ENCODE data around the gene FRMD4A. TPM values are rescaled to one million over a fixed set of nuclear protein-coding genes. Genes with fewer than 3 reads are reported as not detected.

FRMD4A gene
- polyA plus RNA-seq, 1 of the 3 experiments (the other 2 are of a cell fraction), result 37.7 TPM

DNA sequence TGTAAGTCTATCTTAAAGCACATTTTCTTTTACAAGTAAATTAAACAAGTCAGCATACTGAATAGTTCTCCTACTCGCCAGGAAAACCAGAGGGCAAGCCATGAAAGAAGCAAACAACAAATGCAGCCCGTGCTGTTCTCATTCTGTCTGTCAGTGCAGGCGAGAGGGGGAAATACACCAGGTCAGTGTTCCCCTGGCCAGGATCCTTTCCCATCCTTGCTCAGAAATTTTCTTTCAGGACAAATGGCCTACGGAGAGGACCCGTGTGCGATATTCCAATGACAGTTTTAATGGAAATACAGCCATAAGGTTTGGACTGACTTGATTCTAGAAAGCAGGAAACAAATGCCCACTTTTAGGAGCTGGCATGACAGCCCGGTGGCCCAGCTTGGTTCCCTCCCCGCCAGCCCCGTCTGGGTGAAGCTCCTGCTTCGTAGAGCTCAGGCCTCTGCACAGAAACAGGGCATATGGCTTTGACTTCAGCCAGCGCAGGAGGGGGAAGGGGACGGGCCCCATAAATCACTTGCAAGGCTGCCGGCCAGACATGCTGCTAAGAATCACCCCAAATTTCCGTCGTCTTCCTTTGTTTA lies 67.8 kb downstream of the FRMD4A start:
- WGBS (ENCODE audit: low lambda C conversion rate), result 45% methylated on average over 14 of the region's 15 CpGs
- ChIA-PET POLR2A (no interaction called here), CTCF (interaction anchor here (1.3 kb wide), 1 partner anchor 22 kb away, joined by 4 read pairs; no protein-coding TSS in a partner anchor)

More for the DNA sequence above, 67.8 kb downstream of the FRMD4A start:
- H3K4me3 ChIP-seq (ENCODE audit: low read depth in 2 of 2, low read length in 1 of 2), result no peak overlapping the region
- H3K9me2 ChIP-seq, result no peaks in the 10 kb centered on the region
- H3K4me1 ChIP-seq (ENCODE audit: control insufficient read depth in 1 of 2, insufficient read depth in 2 of 2, low read depth in 1 of 2, low read length in 1 of 2), result no peaks in the 10 kb centered on the region
- peaks cover 23% of the 10 kb centered on the region; the same call in 1 of the 2 replicates for H3K27me3 ChIP-seq (ENCODE audit: insufficient read depth)
- H4K20me1 ChIP-seq (ENCODE audit: insufficient read depth), result no peaks in the 10 kb centered on the region
- no peaks in the 10 kb centered on the region for H3K36me3 ChIP-seq (replicated peaks in 1 of 2; ENCODE audit: control insufficient read depth in 1 of 2, insufficient read depth in 2 of 2, low read length in 1 of 2)
- DNase-seq, result no peak
- TF ChIP-seq POLR2AphosphoS5 (IDR thresholded peaks at IDR 0.05; ENCODE audit: low read depth, low read length), result no peak
- TF ChIP-seq, protein P1, sequence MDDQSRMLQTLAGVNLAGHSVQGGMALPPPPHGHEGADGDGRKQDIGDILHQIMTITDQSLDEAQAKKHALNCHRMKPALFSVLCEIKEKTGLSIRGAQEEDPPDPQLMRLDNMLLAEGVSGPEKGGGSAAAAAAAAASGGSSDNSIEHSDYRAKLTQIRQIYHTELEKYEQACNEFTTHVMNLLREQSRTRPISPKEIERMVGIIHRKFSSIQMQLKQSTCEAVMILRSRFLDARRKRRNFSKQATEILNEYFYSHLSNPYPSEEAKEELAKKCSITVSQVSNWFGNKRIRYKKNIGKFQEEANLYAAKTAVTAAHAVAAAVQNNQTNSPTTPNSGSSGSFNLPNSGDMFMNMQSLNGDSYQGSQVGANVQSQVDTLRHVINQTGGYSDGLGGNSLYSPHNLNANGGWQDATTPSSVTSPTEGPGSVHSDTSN (IDR thresholded peaks at IDR 0.05), result no peak
- no peak for TF ChIP-seq JUND (IDR thresholded peaks at IDR 0.05)
- TF ChIP-seq TEAD4 (IDR thresholded peaks at IDR 0.05; ENCODE audit: borderline replicate concordance, insufficient read depth), result no peak
- no peak for TF ChIP-seq RXRA (IDR thresholded peaks at IDR 0.05; ENCODE audit: borderline replicate concordance, low read depth)
- TF ChIP-seq FOXJ3 (CRISPR knock-in tag; IDR thresholded peaks at IDR 0.05), result no peak
- TF ChIP-seq, protein P2, sequence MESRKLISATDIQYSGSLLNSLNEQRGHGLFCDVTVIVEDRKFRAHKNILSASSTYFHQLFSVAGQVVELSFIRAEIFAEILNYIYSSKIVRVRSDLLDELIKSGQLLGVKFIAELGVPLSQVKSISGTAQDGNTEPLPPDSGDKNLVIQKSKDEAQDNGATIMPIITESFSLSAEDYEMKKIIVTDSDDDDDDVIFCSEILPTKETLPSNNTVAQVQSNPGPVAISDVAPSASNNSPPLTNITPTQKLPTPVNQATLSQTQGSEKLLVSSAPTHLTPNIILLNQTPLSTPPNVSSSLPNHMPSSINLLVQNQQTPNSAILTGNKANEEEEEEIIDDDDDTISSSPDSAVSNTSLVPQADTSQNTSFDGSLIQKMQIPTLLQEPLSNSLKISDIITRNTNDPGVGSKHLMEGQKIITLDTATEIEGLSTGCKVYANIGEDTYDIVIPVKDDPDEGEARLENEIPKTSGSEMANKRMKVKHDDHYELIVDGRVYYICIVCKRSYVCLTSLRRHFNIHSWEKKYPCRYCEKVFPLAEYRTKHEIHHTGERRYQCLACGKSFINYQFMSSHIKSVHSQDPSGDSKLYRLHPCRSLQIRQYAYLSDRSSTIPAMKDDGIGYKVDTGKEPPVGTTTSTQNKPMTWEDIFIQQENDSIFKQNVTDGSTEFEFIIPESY (IDR thresholded peaks at IDR 0.05; ENCODE audit: borderline replicate concordance, low read depth), result no peak
- no peak for TF ChIP-seq TAF1 (IDR thresholded peaks at IDR 0.05; ENCODE audit: borderline replicate concordance, low read depth, low read length)
- no peak for TF ChIP-seq NFIC (IDR thresholded peaks at IDR 0.05; ENCODE audit: borderline replicate concordance)
- TF ChIP-seq, protein P3, sequence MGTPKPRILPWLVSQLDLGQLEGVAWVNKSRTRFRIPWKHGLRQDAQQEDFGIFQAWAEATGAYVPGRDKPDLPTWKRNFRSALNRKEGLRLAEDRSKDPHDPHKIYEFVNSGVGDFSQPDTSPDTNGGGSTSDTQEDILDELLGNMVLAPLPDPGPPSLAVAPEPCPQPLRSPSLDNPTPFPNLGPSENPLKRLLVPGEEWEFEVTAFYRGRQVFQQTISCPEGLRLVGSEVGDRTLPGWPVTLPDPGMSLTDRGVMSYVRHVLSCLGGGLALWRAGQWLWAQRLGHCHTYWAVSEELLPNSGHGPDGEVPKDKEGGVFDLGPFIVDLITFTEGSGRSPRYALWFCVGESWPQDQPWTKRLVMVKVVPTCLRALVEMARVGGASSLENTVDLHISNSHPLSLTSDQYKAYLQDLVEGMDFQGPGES (IDR thresholded peaks at IDR 0.05; ENCODE audit: low read depth, low read length), result no peak
- TF ChIP-seq SIN3A (IDR thresholded peaks at IDR 0.05; ENCODE audit: borderline replicate concordance, low read depth, low read length), result no peak
- TF ChIP-seq, protein P4, sequence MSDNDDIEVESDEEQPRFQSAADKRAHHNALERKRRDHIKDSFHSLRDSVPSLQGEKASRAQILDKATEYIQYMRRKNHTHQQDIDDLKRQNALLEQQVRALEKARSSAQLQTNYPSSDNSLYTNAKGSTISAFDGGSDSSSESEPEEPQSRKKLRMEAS (IDR thresholded peaks at IDR 0.05; ENCODE audit: low read depth), result no peak
- no peak for TF ChIP-seq CHD2 (IDR thresholded peaks at IDR 0.05; ENCODE audit: low read length, partially characterized antibody)
- TF ChIP-seq RFX5 (IDR thresholded peaks at IDR 0.05; ENCODE audit: low read length), result no peak
- no peak for TF ChIP-seq SMC3 (IDR thresholded peaks at IDR 0.05; ENCODE audit: low read depth, low read length)
- TF ChIP-seq, protein P5, sequence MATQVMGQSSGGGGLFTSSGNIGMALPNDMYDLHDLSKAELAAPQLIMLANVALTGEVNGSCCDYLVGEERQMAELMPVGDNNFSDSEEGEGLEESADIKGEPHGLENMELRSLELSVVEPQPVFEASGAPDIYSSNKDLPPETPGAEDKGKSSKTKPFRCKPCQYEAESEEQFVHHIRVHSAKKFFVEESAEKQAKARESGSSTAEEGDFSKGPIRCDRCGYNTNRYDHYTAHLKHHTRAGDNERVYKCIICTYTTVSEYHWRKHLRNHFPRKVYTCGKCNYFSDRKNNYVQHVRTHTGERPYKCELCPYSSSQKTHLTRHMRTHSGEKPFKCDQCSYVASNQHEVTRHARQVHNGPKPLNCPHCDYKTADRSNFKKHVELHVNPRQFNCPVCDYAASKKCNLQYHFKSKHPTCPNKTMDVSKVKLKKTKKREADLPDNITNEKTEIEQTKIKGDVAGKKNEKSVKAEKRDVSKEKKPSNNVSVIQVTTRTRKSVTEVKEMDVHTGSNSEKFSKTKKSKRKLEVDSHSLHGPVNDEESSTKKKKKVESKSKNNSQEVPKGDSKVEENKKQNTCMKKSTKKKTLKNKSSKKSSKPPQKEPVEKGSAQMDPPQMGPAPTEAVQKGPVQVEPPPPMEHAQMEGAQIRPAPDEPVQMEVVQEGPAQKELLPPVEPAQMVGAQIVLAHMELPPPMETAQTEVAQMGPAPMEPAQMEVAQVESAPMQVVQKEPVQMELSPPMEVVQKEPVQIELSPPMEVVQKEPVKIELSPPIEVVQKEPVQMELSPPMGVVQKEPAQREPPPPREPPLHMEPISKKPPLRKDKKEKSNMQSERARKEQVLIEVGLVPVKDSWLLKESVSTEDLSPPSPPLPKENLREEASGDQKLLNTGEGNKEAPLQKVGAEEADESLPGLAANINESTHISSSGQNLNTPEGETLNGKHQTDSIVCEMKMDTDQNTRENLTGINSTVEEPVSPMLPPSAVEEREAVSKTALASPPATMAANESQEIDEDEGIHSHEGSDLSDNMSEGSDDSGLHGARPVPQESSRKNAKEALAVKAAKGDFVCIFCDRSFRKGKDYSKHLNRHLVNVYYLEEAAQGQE (IDR thresholded peaks at IDR 0.05; ENCODE audit: low read depth, low read length), result no peak
- no peak for TF ChIP-seq MEF2A (IDR thresholded peaks at IDR 0.05; ENCODE audit: borderline replicate concordance, low read depth)
- TF ChIP-seq EP300 (IDR thresholded peaks at IDR 0.05; ENCODE audit: borderline replicate concordance in 1 of 2, low read depth in 1 of 2, low read length in 1 of 2), result no peak
- no peak overlapping the region for H2AFZ ChIP-seq (ENCODE audit: low read depth)
- H3K27ac ChIP-seq (ENCODE audit: low read depth in 2 of 2, low read length in 1 of 2), result no peak overlapping the region
- no peak overlapping the region for H3K4me2 ChIP-seq
- no peaks in the 10 kb centered on the region for H3K79me2 ChIP-seq (ENCODE audit: insufficient read depth)
- no peak overlapping the region for H3K9ac ChIP-seq
- no peaks in the 10 kb centered on the region for H3F3A ChIP-seq (replicated peaks; ENCODE audit: insufficient read depth)
- no peaks in the 10 kb centered on the region for H3K9me3 ChIP-seq
